ENCODE results near the gene CWC27. TPM values are rescaled to one million over a fixed set of nuclear protein-coding genes. Genes with fewer than 3 reads are reported as not detected.
"Not testable (repeated sequence)": the region's sequence is repeated elsewhere in the genome, so short reads cannot be mapped to it uniquely, and the experiment has no call there.

Gene CWC27
- total and polyA plus RNA-seq, 7 donors = 16.0 to 31.2 (median 19.3) TPM

DNA sequence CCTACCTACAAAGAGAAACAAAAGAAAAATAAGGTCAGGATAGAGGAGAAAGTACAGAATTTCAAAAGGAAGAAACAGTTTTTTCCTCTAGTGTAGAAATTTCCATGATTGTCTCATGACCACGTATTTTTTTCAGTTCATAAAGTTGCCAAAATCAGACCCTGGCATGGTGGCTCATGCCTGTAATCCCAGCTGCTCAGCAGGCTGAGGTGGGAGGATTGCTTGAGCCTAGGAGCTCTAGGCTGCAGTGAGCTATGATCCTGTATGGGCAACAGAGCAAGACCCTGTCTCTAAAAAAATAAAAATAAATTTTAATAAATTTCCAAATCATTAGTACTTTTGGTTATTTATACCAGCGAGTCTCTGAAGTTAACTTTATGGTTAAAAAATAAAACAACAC is 37.8 kb downstream of the CWC27 start:
- H3K4me1 ChIP-seq = no peaks in the 10 kb centered on the region
- no peak overlapping the region for H3K27ac ChIP-seq
- no peaks in the 10 kb centered on the region for H3K9me3 ChIP-seq
- WGBS, 3 donors = 68 to 80% (median 70%) methylated on average over 2 of the region's 2 CpGs
- intact Hi-C loops (cut with DNase I) = no loop called here
- DNase-seq (no peak), ATAC-seq (no peak)
- no peaks in the 10 kb centered on the region for H3K27me3 ChIP-seq (ENCODE audit: insufficient read depth in 3 of 3, low read length in 2 of 3)
- no peak overlapping the region for H3K4me3 ChIP-seq
- TF ChIP-seq, protein P1, sequence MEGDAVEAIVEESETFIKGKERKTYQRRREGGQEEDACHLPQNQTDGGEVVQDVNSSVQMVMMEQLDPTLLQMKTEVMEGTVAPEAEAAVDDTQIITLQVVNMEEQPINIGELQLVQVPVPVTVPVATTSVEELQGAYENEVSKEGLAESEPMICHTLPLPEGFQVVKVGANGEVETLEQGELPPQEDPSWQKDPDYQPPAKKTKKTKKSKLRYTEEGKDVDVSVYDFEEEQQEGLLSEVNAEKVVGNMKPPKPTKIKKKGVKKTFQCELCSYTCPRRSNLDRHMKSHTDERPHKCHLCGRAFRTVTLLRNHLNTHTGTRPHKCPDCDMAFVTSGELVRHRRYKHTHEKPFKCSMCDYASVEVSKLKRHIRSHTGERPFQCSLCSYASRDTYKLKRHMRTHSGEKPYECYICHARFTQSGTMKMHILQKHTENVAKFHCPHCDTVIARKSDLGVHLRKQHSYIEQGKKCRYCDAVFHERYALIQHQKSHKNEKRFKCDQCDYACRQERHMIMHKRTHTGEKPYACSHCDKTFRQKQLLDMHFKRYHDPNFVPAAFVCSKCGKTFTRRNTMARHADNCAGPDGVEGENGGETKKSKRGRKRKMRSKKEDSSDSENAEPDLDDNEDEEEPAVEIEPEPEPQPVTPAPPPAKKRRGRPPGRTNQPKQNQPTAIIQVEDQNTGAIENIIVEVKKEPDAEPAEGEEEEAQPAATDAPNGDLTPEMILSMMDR (IDR thresholded peaks at IDR 0.05) = no peak
- H3K36me3 ChIP-seq (ENCODE audit: insufficient read depth in 1 of 2, low read depth in 1 of 2) = peaks cover 10 to 65% of the 10 kb centered on the region in 2 donors

DNA sequence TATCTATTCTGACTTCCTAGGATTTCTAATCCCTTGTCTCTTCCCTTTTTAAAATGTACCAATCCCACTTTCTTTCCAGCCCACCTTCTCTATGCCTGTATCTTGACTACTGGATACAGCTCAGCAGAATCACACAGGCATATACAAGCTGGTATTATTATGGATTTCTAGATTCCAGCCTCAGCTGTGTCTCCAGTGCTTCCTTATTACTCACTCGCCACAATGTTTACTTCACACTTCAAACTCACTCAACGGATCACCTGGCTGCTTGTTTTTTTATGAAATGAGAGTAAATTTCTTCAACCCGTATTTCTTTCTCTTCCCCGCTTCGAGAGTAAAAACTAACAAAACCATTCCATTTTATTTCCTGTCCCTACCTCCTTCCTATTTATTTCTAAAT is 38.8 kb downstream of the CWC27 start:
- H3K4me3 ChIP-seq = no peak overlapping the region
- no peak for DNase-seq
- H3K36me3 ChIP-seq (ENCODE audit: insufficient read depth in 1 of 2, low read depth in 1 of 2) = peaks cover 10 to 55% of the 10 kb centered on the region in 2 donors
- H3K27me3 ChIP-seq (ENCODE audit: insufficient read depth in 3 of 3, low read length in 2 of 3) = no peaks in the 10 kb centered on the region
- H3K27ac ChIP-seq = no peak overlapping the region
- no peaks in the 10 kb centered on the region for H3K9me3 ChIP-seq
- intact Hi-C loops (cut with DNase I) = no loop called here
- no peak for ATAC-seq
- 95 to 97% (median 95%) methylated on average over 5 of the region's 5 CpGs for WGBS, 3 donors
- TF ChIP-seq, protein P1 (IDR thresholded peaks at IDR 0.05) = no peak
- H3K4me1 ChIP-seq = no peaks in the 10 kb centered on the region

DNA sequence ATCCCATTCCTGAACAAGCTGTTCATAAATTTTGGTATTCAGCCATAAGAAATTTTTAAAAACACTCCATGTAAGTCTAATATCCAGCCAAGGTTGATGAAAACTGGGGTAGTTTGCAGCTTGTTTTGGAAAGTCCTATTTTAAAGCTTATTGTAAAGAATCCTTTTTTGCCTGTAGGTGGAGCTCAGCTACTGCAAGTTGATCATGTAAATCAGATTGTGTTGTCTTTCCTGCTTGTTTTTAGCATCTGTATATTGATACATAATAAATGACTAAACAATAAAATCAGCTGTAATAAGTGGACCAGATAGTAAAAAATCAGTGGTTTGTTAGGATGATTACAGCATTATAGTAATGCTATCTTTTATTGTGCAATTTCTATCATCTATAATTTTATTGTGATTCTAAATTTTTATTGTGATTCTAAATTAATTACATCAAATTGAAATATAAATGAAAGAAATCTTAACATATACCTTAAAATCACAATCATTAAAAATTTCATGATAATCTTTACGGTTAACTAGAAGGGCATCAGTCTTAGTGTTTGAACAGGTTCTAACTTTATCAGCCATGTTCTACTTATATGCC is 42.4 kb downstream of the CWC27 start:
- H3K27me3 ChIP-seq (ENCODE audit: insufficient read depth in 3 of 3, low read length in 2 of 3) = no peaks in the 10 kb centered on the region
- DNase-seq (no peak), ATAC-seq (peak in 2 of 4 donors; percentile 55 to 81)
- no peaks in the 10 kb centered on the region for H3K9me3 ChIP-seq
- TF ChIP-seq, protein P1 (IDR thresholded peaks at IDR 0.05) = peak; percentile 77
- no peaks in the 10 kb centered on the region for H3K4me1 ChIP-seq
- H3K27ac ChIP-seq = no peak overlapping the region
- WGBS, 3 donors = 90 to 96% (median 92%) methylated on average over 1 of the region's 1 CpG
- H3K4me3 ChIP-seq = no peak overlapping the region
- H3K36me3 ChIP-seq (ENCODE audit: insufficient read depth in 1 of 2, low read depth in 1 of 2) = peaks cover 4 to 19% of the 10 kb centered on the region in 2 donors
- intact Hi-C loops (cut with DNase I) = loop anchor here (5.0 to 10.0 kb wide), 4 partner anchors 224 to 671 kb away; partner anchors contain the start of gene ADAMTS6 (in 1 of the 2)

DNA sequence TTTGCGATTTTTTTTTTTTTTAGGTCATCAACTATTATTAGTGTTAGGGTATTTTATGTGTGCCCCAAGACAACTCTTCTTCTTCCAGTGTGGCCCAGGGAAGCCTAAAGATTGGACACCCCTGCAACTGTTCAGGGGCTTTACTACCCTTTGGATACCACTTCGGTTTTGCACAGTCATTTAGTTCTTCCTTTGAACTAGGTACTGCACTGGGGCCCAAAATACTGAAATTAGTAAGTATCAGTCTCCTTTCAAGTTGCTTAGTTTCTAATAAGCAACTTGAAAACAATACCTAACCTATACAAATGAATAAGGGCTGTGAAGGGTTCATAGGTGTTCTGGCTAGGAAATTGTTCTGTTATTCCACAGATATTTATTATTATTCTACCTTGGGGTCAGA is 45.3 kb downstream of the CWC27 start:
- no peak for DNase-seq
- ATAC-seq = no peak
- Histone ChIP-seq H3K36me3 (ENCODE audit: insufficient read depth in 1 of 2, low read depth in 1 of 2) (no peaks in the 10 kb centered on the region), H3K27me3 (ENCODE audit: insufficient read depth in 3 of 3, low read length in 2 of 3) (no peaks in the 10 kb centered on the region), H3K4me3 (no peak overlapping the region), H3K9me3 (no peaks in the 10 kb centered on the region), H3K27ac (no peak overlapping the region), H3K4me1 (no peaks in the 10 kb centered on the region)
- intact Hi-C loops (cut with DNase I) = loop anchor here (5.0 to 10.0 kb wide), 4 partner anchors 221 to 668 kb away; partner anchors contain the start of gene ADAMTS6 (in 1 of the 2)
- TF ChIP-seq, protein P1 (IDR thresholded peaks at IDR 0.05) = no peak
- whole genome bisulfite sequencing, 3 donors = 81 to 88% (median 88%) methylated on average over 2 of the region's 2 CpGs

DNA sequence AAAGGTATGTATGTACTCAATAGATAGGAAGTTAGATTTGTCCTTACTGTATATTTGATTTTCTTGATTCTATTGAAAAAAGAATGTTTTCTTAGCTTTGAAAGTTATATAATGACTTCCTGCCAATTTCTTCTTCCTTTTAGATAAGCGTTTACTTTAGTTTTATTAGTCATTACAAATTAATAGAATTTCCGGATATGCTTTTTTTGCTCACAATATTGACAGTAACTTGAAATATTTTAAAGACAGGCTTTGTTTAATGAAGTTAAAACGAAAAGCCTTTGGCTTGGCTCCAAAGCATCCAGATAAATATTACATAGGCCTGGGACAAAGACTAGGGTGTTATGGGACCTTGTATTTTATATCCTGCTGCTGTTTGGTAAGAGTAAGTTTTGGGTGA is 49.5 kb downstream of the CWC27 start:
- intact Hi-C loops (cut with DNase I) = loop anchor here (10.0 kb wide), 2 partner anchors 217 to 287 kb away; no protein-coding TSS in a partner anchor
- ATAC-seq (no peak), DNase-seq (no peak)
- Histone ChIP-seq H3K27me3 (ENCODE audit: insufficient read depth in 3 of 3, low read length in 2 of 3) (no peaks in the 10 kb centered on the region), H3K4me3 (no peak overlapping the region), H3K4me1 (no peaks in the 10 kb centered on the region), H3K27ac (no peak overlapping the region), H3K9me3 (no peaks in the 10 kb centered on the region), H3K36me3 (ENCODE audit: insufficient read depth in 1 of 2, low read depth in 1 of 2) (no peaks in the 10 kb centered on the region)
- TF ChIP-seq, protein P1 (IDR thresholded peaks at IDR 0.05) = no peak
- 68 to 79% (median 78%) methylated on average over 3 of the region's 3 CpGs for WGBS, 3 donors

DNA sequence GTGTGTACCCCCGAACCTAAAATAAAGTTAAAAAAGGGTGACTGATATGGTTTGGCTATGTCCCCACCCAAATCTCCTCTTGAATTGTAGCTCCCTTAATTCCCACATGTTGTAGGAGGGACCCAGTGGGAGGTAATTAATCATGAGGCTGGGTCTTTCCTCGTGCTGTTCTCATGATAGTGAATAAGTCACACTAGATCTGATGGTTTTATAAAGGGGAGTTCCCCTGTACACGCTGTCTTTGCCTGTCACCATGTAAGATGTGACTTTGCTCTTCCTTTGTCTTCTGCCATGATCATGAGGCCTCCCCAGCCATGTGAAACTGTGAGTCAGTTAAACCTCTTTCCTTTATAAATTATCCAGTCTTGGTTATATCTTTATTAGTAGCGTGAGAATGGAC is 50.6 kb downstream of the CWC27 start:
- H3K27me3 ChIP-seq (ENCODE audit: insufficient read depth in 3 of 3, low read length in 2 of 3); H3K27ac ChIP-seq; ATAC-seq; H3K9me3 ChIP-seq; H3K36me3 ChIP-seq (ENCODE audit: insufficient read depth in 1 of 2, low read depth in 1 of 2); H3K4me1 ChIP-seq; DNase-seq; H3K4me3 ChIP-seq: not testable (repeated sequence)
- intact Hi-C loops (cut with DNase I) = loop anchor here (10.0 kb wide), 2 partner anchors 215 to 285 kb away; no protein-coding TSS in a partner anchor
- 88 to 89% (median 89%) methylated on average over 4 of the region's 4 CpGs for WGBS, 3 donors

All from psoas muscle (tissue), 8 donors.